Kidney glomerular epithelial cell (primary cell): ENCODE results near the gene PKM.
"Not testable (repeated sequence)": the region's sequence is repeated elsewhere in the genome, so short reads cannot be mapped to it uniquely, and the experiment has no call there.

Experiments used
- DNase-seq: peaks from one replicate; lab custom pipeline; 2025; lab: John Stamatoyannopoulos, UW

PKM gene

GRCh38 chr15:72176159-72176558 is 54.8 kb downstream of the PKM start:
- no peak for DNase-seq

- no peak for DNase-seq
Observed at GRCh38 chr15:72175186-72176044, 55.6 kb downstream of the PKM start.

GRCh38 chr15:72174551-72175165 is 56.3 kb downstream of the PKM start:
- DNase-seq: no peak

GRCh38 chr15:72173864-72174550 is 57.0 kb downstream of the PKM start:
- DNase-seq: no peak

GRCh38 chr15:72173401-72173800 is 57.6 kb downstream of the PKM start:
- no peak for DNase-seq

GRCh38 chr15:72172796-72173195 is 58.2 kb downstream of the PKM start:
- no peak for DNase-seq

GRCh38 chr15:72171978-72172377 is 59.0 kb downstream of the PKM start:
- DNase-seq: not testable (repeated sequence)

- no peak for DNase-seq
Observed at GRCh38 chr15:72170691-72171090, 60.3 kb downstream of the PKM start.

GRCh38 chr15:72169921-72170611 is 60.9 kb downstream of the PKM start:
- no peak for DNase-seq

GRCh38 chr15:72169236-72169920 is 61.6 kb downstream of the PKM start:
- no peak for DNase-seq

GRCh38 chr15:72168808-72169190 is 62.2 kb downstream of the PKM start:
- no peak for DNase-seq

- no peak for DNase-seq
Observed at GRCh38 chr15:72168131-72168807, 62.7 kb downstream of the PKM start.

- no peak for DNase-seq
Observed at GRCh38 chr15:72167445-72167844, 63.5 kb downstream of the PKM start.

- DNase-seq: no peak
Observed at GRCh38 chr15:72166716-72167417, 64.1 kb downstream of the PKM start.

- no peak for DNase-seq
Observed at GRCh38 chr15:72163719-72164118, 67.3 kb downstream of the PKM start.

GRCh38 chr15:72162569-72162968 is 68.4 kb downstream of the PKM start:
- DNase-seq: no peak

GRCh38 chr15:72161361-72162132 is 69.4 kb downstream of the PKM start:
- DNase-seq: no peak

GRCh38 chr15:72160696-72161245 is 70.2 kb downstream of the PKM start:
- no peak for DNase-seq

GRCh38 chr15:72156928-72157327 is 74.1 kb downstream of the PKM start:
- no peak for DNase-seq
